Right cardiac atrium (tissue), 5 donors: ENCODE data around the gene ERP44. TPM values are rescaled to one million over a fixed set of nuclear protein-coding genes. Genes with fewer than 3 reads are reported as not detected.
"Not testable (repeated sequence)": the region's sequence is repeated elsewhere in the genome, so short reads cannot be mapped to it uniquely, and the experiment has no call there.

ENCODE experiments used
- ATAC-seq, 2 donors: fragments of 200-7000 bp; cut with Tn5 transposase; one replicate each; pipeline versions ENCODE4 v1.8.0 to v1.9.1; 2020; ENCODE audit warnings: moderate library complexity in 2 of 2, mild to moderate bottlenecking in 1 of 2
- DNase-seq, 3 donors: peaks; one replicate each; pipeline ENCODE4 v3.0.0-alpha.2; 2020
- H3K27ac ChIP-seq: one replicate; pipeline ENCODE4 v1.5.1; 2013; ENCODE audit warnings: mild to moderate bottlenecking, low read length, control low read depth, moderate library complexity
- H3K27me3 ChIP-seq: one replicate; pipeline ENCODE4 v1.6.1; 2013; ENCODE audit not compliant: control insufficient read depth, insufficient read depth
- H3K4me1 ChIP-seq: one replicate; pipeline ENCODE4 v1.6.1; 2013; ENCODE audit warnings: low read length; ENCODE audit not compliant: control insufficient read depth, insufficient read depth
- H3K4me3 ChIP-seq: one replicate; pipeline ENCODE4 v1.5.1; 2013; ENCODE audit warnings: low read length, control low read depth
- H3K9me3 ChIP-seq: one replicate; pipeline ENCODE4 v1.6.1; 2013; ENCODE audit warnings: low read length; ENCODE audit not compliant: control insufficient read depth
- WGBS: extraction: QIAGEN DNeasy Blood & Tissue Kit; methylation state at CpG from one replicate; pipeline ENCODE4 v1.1.7; 2013; 5-methylcytosine and 5-hydroxymethylcytosine counted together
- intact Hi-C, 4 donors: fragments of 100-400 bp; cut with DNase I; formaldehyde crosslinking; loops; one replicate each; pipeline versions ENCODE4 v1.11.0 to v1.14.0; 2022 to 2023
- polyA plus RNA-seq: library from polyadenylated mRNA; stranded (reverse); fragments of 200-250 nt; gene quantifications from one replicate; pipeline ENCODE4 v1.2.3, GENCODE V29; 2013
- total RNA-seq, 4 donors: library from RNA; stranded (reverse); fragmentation: NEBNext Ultra II Directional; extraction: Animal tissue kit (Norgen Biotek cat#: 25700); gene quantifications; one replicate each; pipeline ENCODE4 v1.2.1, GENCODE V29; 2021
- donor health status: healthy with polysubstance abuse.
- donor health status: DM: no; HTN: yes; CAD: no.
- donor health status: DM: no; HTN: no; CAD: no.
- donor health status: DM: no; HTN: yes; CAD: no; lungs with severe emphysema.
- donor health status: DM: yes; HTN: yes; CAD: no.

ERP44 gene
- total and polyA plus RNA-seq, 5 donors = 13.9 to 19.6 (median 16.5) TPM

GRCh38 chr9:100084734-100085133 is 14.1 kb downstream of the ERP44 start:
- intact Hi-C loops = no loop called here
- Histone ChIP-seq H3K27me3 (no peaks in the 10 kb centered on the region), H3K9me3 (no peaks in the 10 kb centered on the region), H3K4me3 (no peak overlapping the region), H3K4me1 (peaks cover 4% of the 10 kb centered on the region), H3K27ac (no peak overlapping the region)
- ATAC-seq (no peak), DNase-seq (no peak)
- 79% methylated on average over 5 of the region's 5 CpGs for WGBS

- no peaks in the 10 kb centered on the region for H3K9me3 ChIP-seq
- 57% methylated on average over 1 of the region's 1 CpG for WGBS
- no peaks in the 10 kb centered on the region for H3K27me3 ChIP-seq
- no peak overlapping the region for H3K4me3 ChIP-seq
- intact Hi-C loops = no loop called here
- no peak overlapping the region for H3K27ac ChIP-seq
- H3K4me1 ChIP-seq = peaks cover 4% of the 10 kb centered on the region
- ATAC-seq (no peak), DNase-seq (no peak)
Observed at GRCh38 chr9:100084128-100084453, 14.7 kb downstream of the ERP44 start.

- Histone ChIP-seq H3K27me3 (no peaks in the 10 kb centered on the region), H3K9me3 (no peaks in the 10 kb centered on the region), H3K4me3 (no peak overlapping the region), H3K4me1 (peaks cover 4% of the 10 kb centered on the region), H3K27ac (no peak overlapping the region)
- ATAC-seq (no peak), DNase-seq (no peak)
- intact Hi-C loops = no loop called here
- WGBS = 71% methylated on average over 5 of the region's 5 CpGs
Observed at GRCh38 chr9:100083448-100084127, 15.2 kb downstream of the ERP44 start.

GRCh38 chr9:100082782-100083181 is 16.0 kb downstream of the ERP44 start:
- Histone ChIP-seq H3K4me1 (peaks cover 2% of the 10 kb centered on the region), H3K27ac (no peak overlapping the region), H3K27me3 (no peaks in the 10 kb centered on the region), H3K9me3 (no peaks in the 10 kb centered on the region), H3K4me3 (no peak overlapping the region)
- intact Hi-C loops = no loop called here
- ATAC-seq (no peak), DNase-seq (no peak)

GRCh38 chr9:100076256-100076655 is 22.5 kb downstream of the ERP44 start:
- H3K4me1 ChIP-seq, H3K4me3 ChIP-seq, H3K9me3 ChIP-seq, intact Hi-C loops, H3K27me3 ChIP-seq, H3K27ac ChIP-seq, ATAC-seq, DNase-seq: not testable (repeated sequence)
- 95% methylated on average over 4 of the region's 4 CpGs for WGBS

GRCh38 chr9:100074989-100075388 is 23.8 kb downstream of the ERP44 start:
- intact Hi-C loops = no loop called here
- DNase-seq (no peak), ATAC-seq (no peak)
- no peaks in the 10 kb centered on the region for H3K27me3 ChIP-seq
- H3K4me1 ChIP-seq = peaks cover 6% of the 10 kb centered on the region
- H3K27ac ChIP-seq = no peak overlapping the region
- WGBS = 99% methylated on average over 6 of the region's 6 CpGs
- H3K9me3 ChIP-seq = no peaks in the 10 kb centered on the region
- no peak overlapping the region for H3K4me3 ChIP-seq

- 54% methylated on average over 6 of the region's 6 CpGs for WGBS
- DNase-seq = no peak
- Histone ChIP-seq H3K4me3 (no peak overlapping the region), H3K9me3 (no peaks in the 10 kb centered on the region), H3K27ac (no peak overlapping the region), H3K4me1 (peaks cover 6% of the 10 kb centered on the region), H3K27me3 (no peaks in the 10 kb centered on the region)
- peak in 1 of 2 donors; percentile 73 for ATAC-seq
- intact Hi-C loops = no loop called here
Observed at GRCh38 chr9:100074093-100074492, 24.7 kb downstream of the ERP44 start.

- intact Hi-C loops = no loop called here
- H3K27me3 ChIP-seq = no peaks in the 10 kb centered on the region
- WGBS = 64% methylated on average over 2 of the region's 2 CpGs
Observed at GRCh38 chr9:100072805-100073204, 26.0 kb downstream of the ERP44 start.

GRCh38 chr9:100071271-100071670 is 27.5 kb downstream of the ERP44 start:
- no peak for DNase-seq
- H3K4me1 ChIP-seq = peaks cover 2% of the 10 kb centered on the region
- intact Hi-C loops = no loop called here
- no peaks in the 10 kb centered on the region for H3K27me3 ChIP-seq
- H3K27ac ChIP-seq = no peak overlapping the region
- no peaks in the 10 kb centered on the region for H3K9me3 ChIP-seq
- WGBS = 80% methylated on average over 2 of the region's 2 CpGs
- H3K4me3 ChIP-seq = no peak overlapping the region
- ATAC-seq = no peak

More at GRCh38 chr9:100072805-100073204, 26.0 kb downstream of the ERP44 start:
- H3K27ac ChIP-seq = no peak overlapping the region
- peaks cover 6% of the 10 kb centered on the region for H3K4me1 ChIP-seq
- no peaks in the 10 kb centered on the region for H3K9me3 ChIP-seq
- H3K4me3 ChIP-seq = no peak overlapping the region
- ATAC-seq (no peak), DNase-seq (no peak)

- H3K4me1 ChIP-seq = peaks cover 2% of the 10 kb centered on the region
Observed at GRCh38 chr9:100070104-100071041, 28.4 kb downstream of the ERP44 start.

GRCh38 chr9:100069068-100069467 is 29.7 kb downstream of the ERP44 start:
- ATAC-seq, intact Hi-C loops: not testable (repeated sequence)
- WGBS = 82% methylated on average over 1 of the region's 3 CpGs

More at GRCh38 chr9:100070104-100071041, 28.4 kb downstream of the ERP44 start:
- Histone ChIP-seq H3K9me3 (no peaks in the 10 kb centered on the region), H3K27me3 (no peaks in the 10 kb centered on the region), H3K4me3 (no peak overlapping the region), H3K27ac (no peak overlapping the region)
- DNase-seq = no peak
- WGBS = 55% methylated on average over 2 of the region's 2 CpGs
- intact Hi-C loops = no loop called here
- no peak for ATAC-seq

More at GRCh38 chr9:100069068-100069467, 29.7 kb downstream of the ERP44 start:
- DNase-seq, H3K27ac ChIP-seq, H3K4me1 ChIP-seq, H3K9me3 ChIP-seq, H3K27me3 ChIP-seq, H3K4me3 ChIP-seq: not testable (repeated sequence)
